Upper lobe of right lung (tissue), 1 donor: ENCODE data around the gene EI24. TPM values are rescaled to one million over a fixed set of nuclear protein-coding genes. Genes with fewer than 3 reads are reported as not detected.

ENCODE experiments used
- ATAC-seq: fragments of 200-7000 bp; cut with Tn5 transposase; one replicate; pipeline ENCODE4 v1.9.1; 2020; ENCODE audit warnings: mild to moderate bottlenecking, moderate library complexity
- DNase-seq: peaks from one replicate; pipeline ENCODE4 v3.0.0-alpha.2; 2020
- H3K27ac ChIP-seq: fragments of 200-600 bp; one replicate; pipeline ENCODE4 v1.8.0; 2022
- H3K27me3 ChIP-seq: fragments of 200-600 bp; one replicate; pipeline ENCODE4 v1.8.0; 2022; ENCODE audit warnings: mild to moderate bottlenecking
- H3K36me3 ChIP-seq: fragments of 200-600 bp; one replicate; pipeline ENCODE4 v1.8.0; 2022
- H3K4me1 ChIP-seq: fragments of 200-600 bp; one replicate; pipeline ENCODE4 v1.8.0; 2022
- H3K4me3 ChIP-seq: fragments of 200-600 bp; one replicate; pipeline ENCODE4 v1.8.0; 2022; ENCODE audit warnings: mild to moderate bottlenecking
- H3K9me3 ChIP-seq: fragments of 200-600 bp; one replicate; pipeline ENCODE4 v1.8.0; 2022
- CTCF ChIP-seq: fragments of 200-600 bp; IDR thresholded peaks from one replicate; pipeline ENCODE4 v1.8.0; 2022; ENCODE audit warnings: antibody characterized with exemption
- intact Hi-C: fragments of 100-400 bp; cut with DNase I; formaldehyde crosslinking; loops from one replicate; pipeline ENCODE4 v1.11.0; 2022
- total RNA-seq: library from RNA; stranded (reverse); fragmentation: NEBNext Ultra II Directional; extraction: Animal tissue kit (Norgen Biotek cat#: 25700); gene quantifications from one replicate; pipeline ENCODE4 v1.2.1, GENCODE V29; 2021
- donor health status: DM: no; HTN: yes; CAD: no; lungs with severe emphysema.

Gene EI24
- total RNA-seq, 1 donor from 2014 or later, result 69.6 TPM

- H3K36me3 ChIP-seq, result peaks cover 100% of the 10 kb centered on the region
- H3K4me1 ChIP-seq, result no peaks in the 10 kb centered on the region
- no peaks in the 10 kb centered on the region for H3K27me3 ChIP-seq
- no peaks in the 10 kb centered on the region for H3K9me3 ChIP-seq
- no peak for DNase-seq
- no peak for TF ChIP-seq CTCF
- H3K4me3 ChIP-seq, result no peak overlapping the region
- no peak overlapping the region for H3K27ac ChIP-seq
- ATAC-seq, result no peak
- intact Hi-C loops, result no loop called here
Observed at GRCh38 chr11:125605417-125605816, 36.1 kb downstream of the EI24 start.

- H3K36me3 ChIP-seq, result peaks cover 100% of the 10 kb centered on the region
- intact Hi-C loops, result no loop called here
- TF ChIP-seq CTCF, result no peak
Observed at GRCh38 chr11:125609545-125609944, 40.3 kb downstream of the EI24 start.

GRCh38 chr11:125618383-125618782, 49.1 kb downstream of the EI24 start:
- Histone ChIP-seq H3K9me3 (no peaks in the 10 kb centered on the region), H3K36me3 (peaks cover 89% of the 10 kb centered on the region), H3K27ac (no peak overlapping the region), H3K4me3 (no peak overlapping the region), H3K4me1 (no peaks in the 10 kb centered on the region), H3K27me3 (no peaks in the 10 kb centered on the region)
- no peak for TF ChIP-seq CTCF
- ATAC-seq (no peak), DNase-seq (no peak)
- intact Hi-C loops, result no loop called here

More at GRCh38 chr11:125609545-125609944, 40.3 kb downstream of the EI24 start:
- no peak overlapping the region for H3K4me3 ChIP-seq
- no peaks in the 10 kb centered on the region for H3K27me3 ChIP-seq
- DNase-seq (no peak), ATAC-seq (no peak)
- H3K27ac ChIP-seq, result no peak overlapping the region
- H3K9me3 ChIP-seq, result no peaks in the 10 kb centered on the region
- no peaks in the 10 kb centered on the region for H3K4me1 ChIP-seq

- Histone ChIP-seq H3K4me1 (peaks cover 13% of the 10 kb centered on the region), H3K27ac (no peak overlapping the region), H3K4me3 (no peak overlapping the region), H3K9me3 (no peaks in the 10 kb centered on the region), H3K27me3 (no peaks in the 10 kb centered on the region), H3K36me3 (peaks cover 53% of the 10 kb centered on the region)
- DNase-seq, result no peak
- no peak for TF ChIP-seq CTCF
- intact Hi-C loops, result no loop called here
- no peak for ATAC-seq
Observed at GRCh38 chr11:125621995-125622394, 52.7 kb downstream of the EI24 start.

- no peaks in the 10 kb centered on the region for H3K9me3 ChIP-seq
- no peak for TF ChIP-seq CTCF
- peaks cover 42% of the 10 kb centered on the region for H3K36me3 ChIP-seq
- intact Hi-C loops, result no loop called here
- no peak overlapping the region for H3K4me3 ChIP-seq
- ATAC-seq (no peak), DNase-seq (no peak)
- peaks cover 13% of the 10 kb centered on the region for H3K4me1 ChIP-seq
- H3K27me3 ChIP-seq, result no peaks in the 10 kb centered on the region
- H3K27ac ChIP-seq, result no peak overlapping the region
Observed at GRCh38 chr11:125623064-125623463, 53.8 kb downstream of the EI24 start.

GRCh38 chr11:125624756-125625213, 55.5 kb downstream of the EI24 start, which contains the start of gene CHEK1:
TSS of gene CHEK1 (plus strand) at chr11:125625163. CDS start at chr11:125626769, 1,606 bp downstream.
- peaks cover 25% of the 10 kb centered on the region for H3K36me3 ChIP-seq
- peak within 1 kb of the TSS; percentile 94 for H3K27ac ChIP-seq
- DNase-seq, result no peak
- H3K9me3 ChIP-seq, result no peaks in the 10 kb centered on the region
- intact Hi-C loops, result no loop called here
- no peak for TF ChIP-seq CTCF
- no peaks in the 10 kb centered on the region for H3K27me3 ChIP-seq
- peaks cover 13% of the 10 kb centered on the region for H3K4me1 ChIP-seq
- no peak for ATAC-seq
- peak within 1 kb of the TSS; percentile 74 for H3K4me3 ChIP-seq
